HCT116 (cell line): ENCODE measurements around the gene DNAAF8.

Experiments
- FOSL1 ChIP-seq: IDR thresholded peaks from 2 replicates; pipeline ENCODE4 v1.6.1; 2012; ENCODE audit warnings: low read depth
- RAD21 ChIP-seq: IDR thresholded peaks from 2 replicates; pipeline ENCODE4 v1.6.1; 2012; ENCODE audit warnings: low read depth, mild to moderate bottlenecking
- SP1 ChIP-seq: IDR thresholded peaks from 2 replicates; pipeline ENCODE4 v1.6.1; 2012; ENCODE audit warnings: low read depth
- SRF ChIP-seq: IDR thresholded peaks from 2 replicates; pipeline ENCODE4 v1.6.1; 2012; ENCODE audit warnings: low read depth
- TCF7L2 ChIP-seq: IDR thresholded peaks from 2 replicates; pipeline ENCODE4 v1.7.0; 2011; ENCODE audit warnings: borderline replicate concordance, inconsistent platforms; ENCODE audit not compliant: insufficient read depth, insufficient read length; ENCODE audit errors: extremely low read depth
- TF ChIP-seq, protein P1 (sequence below), 3 experiments: fragments of 200-600 bp in 1 of 3; sonication (generic) in 1 of 3; IDR thresholded peaks in 2 of 3; conservative IDR thresholded peaks in 1 of 3; 2 replicates each; pipeline ENCODE4 v1.5.1; 2012 to 2017; ENCODE audit warnings: low read depth in 2 of 3, low read length in 2 of 3, antibody characterized with exemption in 1 of 3, borderline replicate concordance in 1 of 3, control low read depth in 1 of 3, mild to moderate bottlenecking in 1 of 3, mixed read lengths in 1 of 3, mixed run types in 1 of 3, moderate library complexity in 1 of 3; ENCODE audit not compliant: insufficient read depth in 1 of 3

DNA sequence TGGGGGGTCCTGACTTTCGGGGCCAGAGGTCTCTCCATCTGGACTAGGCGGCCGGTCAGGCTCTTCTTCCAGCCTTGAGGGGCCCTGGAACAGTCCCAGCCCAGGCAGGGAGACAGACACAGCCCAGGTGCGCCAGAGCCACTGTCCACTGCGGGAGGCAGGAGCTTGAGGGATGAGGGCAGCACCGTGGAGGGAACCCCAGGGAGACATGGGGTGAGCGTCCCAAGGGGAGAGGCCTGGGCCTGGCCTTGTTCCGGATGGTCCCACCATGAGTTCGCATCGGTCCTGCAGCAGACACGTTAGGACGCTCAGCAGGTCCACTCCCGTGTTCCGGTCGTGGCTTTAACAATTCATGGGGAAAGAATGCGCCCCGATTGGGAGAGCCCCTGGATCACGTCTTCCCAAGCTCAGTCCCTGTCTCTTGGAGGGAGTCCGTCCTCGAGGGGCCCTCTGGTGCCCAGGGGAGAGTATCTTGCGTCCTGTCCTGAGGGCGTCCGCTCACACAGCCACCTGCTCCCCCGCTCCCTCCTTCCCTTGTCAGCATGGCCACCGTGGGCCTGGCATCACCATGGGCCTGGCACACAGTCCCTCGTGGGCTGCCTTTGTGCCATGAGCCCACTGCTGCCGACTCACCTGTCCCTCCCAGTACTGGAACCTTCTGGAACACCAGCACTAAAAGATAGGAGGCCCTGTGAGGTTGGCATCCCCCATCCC lies 47.7 kb upstream of the DNAAF8 start:
- TF ChIP-seq FOSL1: no peak
- TF ChIP-seq, protein P1, sequence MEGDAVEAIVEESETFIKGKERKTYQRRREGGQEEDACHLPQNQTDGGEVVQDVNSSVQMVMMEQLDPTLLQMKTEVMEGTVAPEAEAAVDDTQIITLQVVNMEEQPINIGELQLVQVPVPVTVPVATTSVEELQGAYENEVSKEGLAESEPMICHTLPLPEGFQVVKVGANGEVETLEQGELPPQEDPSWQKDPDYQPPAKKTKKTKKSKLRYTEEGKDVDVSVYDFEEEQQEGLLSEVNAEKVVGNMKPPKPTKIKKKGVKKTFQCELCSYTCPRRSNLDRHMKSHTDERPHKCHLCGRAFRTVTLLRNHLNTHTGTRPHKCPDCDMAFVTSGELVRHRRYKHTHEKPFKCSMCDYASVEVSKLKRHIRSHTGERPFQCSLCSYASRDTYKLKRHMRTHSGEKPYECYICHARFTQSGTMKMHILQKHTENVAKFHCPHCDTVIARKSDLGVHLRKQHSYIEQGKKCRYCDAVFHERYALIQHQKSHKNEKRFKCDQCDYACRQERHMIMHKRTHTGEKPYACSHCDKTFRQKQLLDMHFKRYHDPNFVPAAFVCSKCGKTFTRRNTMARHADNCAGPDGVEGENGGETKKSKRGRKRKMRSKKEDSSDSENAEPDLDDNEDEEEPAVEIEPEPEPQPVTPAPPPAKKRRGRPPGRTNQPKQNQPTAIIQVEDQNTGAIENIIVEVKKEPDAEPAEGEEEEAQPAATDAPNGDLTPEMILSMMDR (IDR thresholded peaks at IDR 0.05 in 2 of 3, conservative IDR thresholded peaks at IDR 0.05 in 1 of 3; ENCODE audit: borderline replicate concordance in 1 of 3, insufficient read depth in 1 of 3, low read depth in 2 of 3, low read length in 2 of 3): no peak
- TF ChIP-seq SRF: no peak
- TF ChIP-seq SP1: no peak
- no peak for TF ChIP-seq RAD21
- TF ChIP-seq TCF7L2: no peak
